Fibroblast of skin of right biceps (primary cell): ENCODE results near the gene LGI1.

Experiments used
- DNase-seq: peaks from one replicate; pipeline ENCODE4 v3.0.0-alpha.2; 2013

Gene LGI1

DNA sequence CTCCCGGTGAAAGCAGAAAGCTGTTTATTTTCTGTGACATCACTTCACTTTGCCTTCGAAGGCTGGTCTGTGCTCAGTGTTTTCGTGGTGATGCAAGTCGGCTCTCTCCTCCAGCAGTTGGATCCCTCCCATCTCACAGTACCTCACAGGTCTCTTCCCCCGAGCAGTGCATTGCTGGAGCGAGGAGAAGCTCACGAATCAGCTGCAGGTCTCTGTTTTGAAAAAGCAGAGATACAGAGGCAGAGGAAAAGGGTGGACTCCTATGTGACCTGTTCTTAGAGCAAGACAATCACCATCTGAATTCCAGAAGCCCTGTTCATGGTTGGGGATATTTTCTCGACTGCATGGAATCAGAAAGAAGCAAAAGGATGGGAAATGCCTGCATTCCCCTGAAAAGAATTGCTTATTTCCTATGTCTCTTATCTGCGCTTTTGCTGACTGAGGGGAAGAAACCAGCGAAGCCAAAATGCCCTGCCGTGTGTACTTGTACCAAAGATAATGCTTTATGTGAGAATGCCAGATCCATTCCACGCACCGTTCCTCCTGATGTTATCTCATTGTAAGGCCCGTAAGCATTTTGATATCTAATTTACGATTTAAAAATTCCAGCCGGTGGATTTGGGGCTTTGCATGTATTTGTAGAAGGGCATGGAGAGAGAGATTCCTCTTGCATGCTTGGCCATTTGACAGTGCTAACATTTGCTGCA, at the start of gene LGI1:
TSS of gene LGI1 (plus strand) at position 136 of the 707 bp plus-strand sequence. CDS start at position 345, 209 bp downstream.
- no peak for DNase-seq

DNA sequence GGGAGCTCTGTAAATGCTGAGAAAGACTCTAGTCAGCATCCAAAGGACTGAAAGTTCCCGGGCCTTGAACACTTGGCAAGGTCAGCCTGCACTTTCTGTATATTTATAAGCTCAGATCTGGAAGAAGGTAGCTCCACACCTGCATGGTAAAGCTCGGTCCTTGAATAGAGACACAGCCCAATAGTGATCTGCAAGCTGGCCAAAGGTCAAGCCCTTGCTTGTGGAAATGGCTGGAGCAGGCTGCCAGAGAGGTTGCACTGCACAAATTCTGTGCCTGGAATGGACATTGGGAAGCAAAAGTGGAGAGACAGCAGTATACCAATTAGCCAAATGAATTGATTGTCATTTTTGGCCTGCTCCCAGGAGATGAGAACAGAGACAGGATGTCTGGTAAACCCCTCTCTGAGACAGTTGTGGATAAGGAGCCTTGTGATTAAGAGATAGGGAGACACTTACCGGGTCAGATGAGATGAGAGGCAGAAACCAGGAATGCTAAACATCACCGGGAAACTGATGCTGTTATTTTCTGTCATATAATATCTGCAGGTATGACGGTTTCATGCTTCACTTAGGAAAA, 47.3 kb upstream of the LGI1 start:
- no peak for DNase-seq

DNA sequence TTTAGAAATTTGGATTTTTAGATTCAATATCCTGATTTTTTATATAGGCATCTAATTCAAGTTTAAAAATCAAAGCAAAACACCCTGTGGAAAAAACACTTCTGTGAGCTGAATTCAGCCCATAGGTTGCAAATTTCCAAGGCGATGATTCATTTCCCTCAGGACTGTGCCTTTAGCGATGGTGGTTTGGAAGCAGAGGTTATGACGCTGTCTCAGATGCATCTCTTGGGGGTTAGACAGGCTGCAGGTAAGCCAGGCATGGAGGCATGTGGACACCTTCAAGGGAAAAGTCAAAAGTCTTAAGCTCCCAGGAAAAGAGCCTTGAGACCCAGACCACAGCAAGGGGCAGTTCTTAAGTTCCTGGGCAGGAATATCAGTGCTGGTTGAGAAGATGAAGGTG, 45.8 kb upstream of the LGI1 start:
- DNase-seq = peak; percentile 26

GRCh38 chr10:93712593-93712992, 45.1 kb upstream of the LGI1 start:
- no peak for DNase-seq

DNA sequence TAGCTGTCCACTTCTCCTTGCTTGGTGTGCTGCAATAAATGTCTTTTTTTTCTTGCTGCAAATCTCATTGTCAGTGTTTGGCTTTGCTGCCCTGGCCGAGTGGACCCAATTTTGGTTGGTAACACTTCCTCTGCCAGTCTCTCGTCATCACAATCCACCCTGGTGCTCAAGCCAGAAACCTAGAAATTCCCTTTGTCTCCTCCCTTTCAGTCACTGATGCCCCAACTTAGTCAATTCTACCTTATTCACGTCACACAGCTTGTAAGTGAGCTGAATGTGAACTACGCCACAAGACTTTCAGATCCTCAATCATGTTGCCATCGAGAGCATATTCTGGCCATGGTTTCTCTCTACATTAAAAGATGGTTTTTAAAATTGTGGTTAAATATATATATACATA, 42.4 kb upstream of the LGI1 start:
- no peak for DNase-seq

GRCh38 chr10:93716766-93717165, 41.0 kb upstream of the LGI1 start:
- DNase-seq = no peak

- no peak for DNase-seq
Measured at GRCh38 chr10:93718937-93719725, 38.6 kb upstream of the LGI1 start.

GRCh38 chr10:93719901-93720300, 37.8 kb upstream of the LGI1 start:
- no peak for DNase-seq

DNA sequence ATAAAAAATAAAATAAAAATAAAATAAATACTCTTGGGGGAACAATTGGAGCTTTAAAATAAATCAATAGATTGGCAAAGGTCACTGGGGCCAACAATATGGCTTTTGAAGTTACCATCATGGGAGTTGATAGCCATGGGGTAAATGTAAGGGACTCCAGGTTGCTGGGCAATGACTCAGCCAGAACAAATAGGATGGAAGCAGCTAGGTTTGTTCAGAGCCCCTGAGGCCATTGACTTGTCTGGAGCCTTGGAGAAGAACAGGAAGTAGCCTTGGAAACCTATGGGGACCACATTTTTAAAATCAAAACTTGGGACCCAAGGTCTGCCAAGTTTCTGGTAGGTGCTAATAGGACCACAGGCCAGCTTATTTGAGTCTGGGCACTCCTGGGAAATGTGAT, 35.2 kb upstream of the LGI1 start:
- no peak for DNase-seq

- no peak for DNase-seq
Measured at GRCh38 chr10:93723153-93723552, 34.6 kb upstream of the LGI1 start.

GRCh38 chr10:93726024-93726423, 31.7 kb upstream of the LGI1 start:
- DNase-seq = no peak

DNA sequence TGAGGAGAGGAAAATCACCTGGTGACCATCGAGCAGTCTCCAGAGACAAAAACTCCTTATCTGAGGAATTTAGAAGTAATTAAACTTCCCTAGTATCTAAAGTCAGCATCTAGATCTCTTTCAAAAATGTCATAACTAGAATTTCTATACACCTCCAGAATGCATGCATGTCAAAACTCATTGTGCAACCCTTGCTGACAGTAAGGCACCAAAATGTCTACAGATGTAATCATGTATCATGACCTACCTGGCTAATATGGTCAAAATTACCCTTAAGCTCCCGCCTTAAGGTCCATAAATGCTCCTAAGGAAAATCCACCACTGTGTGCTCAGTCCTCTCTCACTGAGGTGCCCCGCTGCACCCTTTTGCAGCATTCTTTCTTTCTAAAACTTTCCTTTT, 16.4 kb upstream of the LGI1 start:
- DNase-seq = no peak

- no peak for DNase-seq
Measured at GRCh38 chr10:93742633-93743349, 14.9 kb upstream of the LGI1 start.

- DNase-seq = peak; percentile 11
Measured at GRCh38 chr10:93745408-93746065, 12.2 kb upstream of the LGI1 start.

DNA sequence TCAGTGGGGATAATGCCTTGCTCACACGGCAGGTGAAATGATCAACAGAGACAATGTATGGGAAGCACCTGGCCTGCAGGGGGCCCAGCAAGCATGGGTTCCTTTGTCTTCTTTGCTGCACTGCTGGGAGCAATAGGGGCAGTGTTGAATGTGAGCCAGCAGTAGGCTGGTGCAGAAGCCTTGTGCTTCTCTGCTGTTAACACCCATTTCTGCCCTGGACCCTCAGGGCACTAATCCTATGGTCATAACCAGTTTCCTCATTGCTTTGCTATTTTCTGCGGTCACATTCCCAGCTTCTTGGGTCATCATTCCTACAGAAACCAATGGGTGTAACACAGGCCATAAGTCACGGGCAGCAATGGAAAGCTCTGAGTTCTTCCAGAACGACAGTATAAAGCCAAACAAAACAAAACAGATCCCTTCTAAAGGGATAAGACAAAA, 10.9 kb upstream of the LGI1 start:
- peak; percentile 87 for DNase-seq

GRCh38 chr10:93749218-93749799, 8.4 kb upstream of the LGI1 start:
- no peak for DNase-seq

GRCh38 chr10:93751124-93751523, 6.6 kb upstream of the LGI1 start:
- no peak for DNase-seq

- DNase-seq = no peak
Measured at GRCh38 chr10:93751832-93752231, 5.9 kb upstream of the LGI1 start.

GRCh38 chr10:93752761-93753160, 5.0 kb upstream of the LGI1 start:
- peak; percentile 50 for DNase-seq

DNA sequence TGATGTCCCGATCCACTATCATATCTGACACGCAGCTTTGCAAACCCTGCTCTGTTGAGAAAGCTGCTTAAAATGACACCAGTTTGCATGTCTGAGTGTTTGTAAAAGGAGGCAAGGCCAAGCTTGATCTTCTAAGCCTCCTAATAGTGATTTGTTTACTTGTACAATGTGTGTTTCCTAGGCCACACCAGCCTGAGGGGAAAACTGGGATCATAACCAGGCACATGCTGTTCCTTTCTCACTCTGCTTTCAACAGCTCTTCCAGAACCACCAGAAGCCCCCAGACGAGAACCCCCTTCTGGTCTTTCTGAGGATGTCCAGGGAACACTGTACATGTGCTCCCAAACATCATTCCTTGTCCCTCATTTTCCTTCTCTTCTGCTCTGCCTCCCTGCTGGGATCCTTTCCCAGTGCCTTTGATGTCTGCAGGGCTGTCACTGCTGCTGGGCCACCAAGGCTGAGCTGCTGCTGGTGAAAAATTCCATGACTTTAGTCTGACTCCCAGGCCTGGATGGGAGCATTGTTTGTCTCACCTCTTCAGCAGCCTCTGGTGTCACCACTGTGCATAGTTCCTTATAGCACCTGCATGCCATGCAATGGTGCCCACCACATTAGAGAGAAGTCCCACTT, 4.0 kb upstream of the LGI1 start:
- no peak for DNase-seq

DNA sequence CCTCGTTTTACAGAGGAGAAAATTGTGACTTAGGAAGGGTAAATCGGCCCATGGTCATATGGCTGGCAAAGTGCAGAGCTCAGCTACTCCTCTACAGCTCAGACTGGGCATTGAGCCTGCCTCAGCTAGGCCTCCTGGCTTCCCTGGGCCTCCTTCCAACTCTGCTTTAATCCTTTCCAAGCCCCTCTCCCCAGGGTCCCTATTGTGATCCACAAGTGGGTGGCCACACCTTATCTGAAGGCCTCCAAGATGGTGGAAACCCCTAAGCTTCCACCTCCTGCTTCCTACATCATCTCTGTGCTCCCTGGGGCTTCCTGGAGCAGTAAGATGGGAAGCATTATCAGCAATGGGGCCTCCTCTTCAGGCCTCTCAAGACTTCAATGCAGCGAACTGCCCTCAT, 3.0 kb upstream of the LGI1 start:
- no peak for DNase-seq
